ENCODE results near the gene CYB5R4. TPM values are rescaled to one million over a fixed set of nuclear protein-coding genes. Genes with fewer than 3 reads are reported as not detected.

Gene CYB5R4, protein sequence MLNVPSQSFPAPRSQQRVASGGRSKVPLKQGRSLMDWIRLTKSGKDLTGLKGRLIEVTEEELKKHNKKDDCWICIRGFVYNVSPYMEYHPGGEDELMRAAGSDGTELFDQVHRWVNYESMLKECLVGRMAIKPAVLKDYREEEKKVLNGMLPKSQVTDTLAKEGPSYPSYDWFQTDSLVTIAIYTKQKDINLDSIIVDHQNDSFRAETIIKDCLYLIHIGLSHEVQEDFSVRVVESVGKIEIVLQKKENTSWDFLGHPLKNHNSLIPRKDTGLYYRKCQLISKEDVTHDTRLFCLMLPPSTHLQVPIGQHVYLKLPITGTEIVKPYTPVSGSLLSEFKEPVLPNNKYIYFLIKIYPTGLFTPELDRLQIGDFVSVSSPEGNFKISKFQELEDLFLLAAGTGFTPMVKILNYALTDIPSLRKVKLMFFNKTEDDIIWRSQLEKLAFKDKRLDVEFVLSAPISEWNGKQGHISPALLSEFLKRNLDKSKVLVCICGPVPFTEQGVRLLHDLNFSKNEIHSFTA
- 10 to 100 TPM; 15.3 to 15.8 TPM for total RNA-seq
- long read RNA-seq, full-length matches to known transcripts: 19 of 20 reads
- long read RNA-seq, partial matches to known transcripts: 0 of 20 reads
- long read RNA-seq, other reads (novel, unspliced or antisense): 1 of 20 reads

DNA sequence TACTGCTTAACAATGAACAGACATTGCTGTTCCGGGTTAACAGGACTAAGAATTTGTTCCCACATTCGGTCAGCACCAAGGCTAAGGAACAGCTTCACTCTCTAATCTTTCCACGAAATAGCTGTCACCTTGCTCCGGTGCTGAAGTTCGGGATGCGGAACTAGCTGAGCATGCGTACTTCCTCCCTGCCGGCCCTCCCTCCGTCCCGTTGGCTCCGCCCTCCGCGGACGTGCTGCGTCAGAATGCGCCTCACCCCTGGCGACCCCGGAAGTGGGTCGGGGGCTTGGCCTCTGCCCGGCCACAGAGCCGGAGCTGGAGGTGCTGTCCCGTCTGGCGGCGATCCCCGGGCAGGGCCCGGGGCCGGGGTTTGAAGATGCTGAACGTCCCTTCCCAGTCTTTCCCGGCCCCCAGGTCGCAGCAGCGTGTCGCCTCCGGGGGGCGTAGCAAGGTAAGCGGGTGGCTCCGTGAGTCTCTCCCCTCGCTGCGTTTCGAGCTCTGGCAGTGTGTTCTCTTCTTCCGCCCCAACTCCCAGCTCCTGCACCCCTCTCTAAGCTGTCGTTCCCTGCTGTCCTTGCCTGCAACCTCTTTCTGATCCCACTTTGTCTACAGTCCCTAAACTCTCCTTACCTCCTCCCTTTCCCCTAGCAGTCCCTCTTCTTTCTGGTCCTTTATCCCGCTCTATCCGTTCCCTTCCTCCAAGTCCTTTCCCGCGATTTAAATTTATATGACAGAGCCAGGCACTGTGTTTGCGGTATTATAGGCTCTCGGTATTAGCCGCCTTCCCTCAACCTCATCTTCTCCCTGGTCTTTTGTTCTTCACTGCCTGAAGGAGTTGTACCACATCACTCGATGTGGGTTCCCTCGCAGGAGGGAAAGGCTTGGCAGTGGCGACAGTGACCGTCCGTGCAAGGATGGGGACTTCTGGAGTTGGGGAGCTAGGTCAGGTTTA lies at the start of gene CYB5R4:
Gene CYB5R4 (plus strand): TSS at position 280 of the 949 bp plus-strand sequence. CDS start 94 bp downstream, at position 374.
- DNase-seq (peak; percentile 96), ATAC-seq (peak; percentile 100)
- intact Hi-C loops (cut with DNase I): no loop called here

DNA sequence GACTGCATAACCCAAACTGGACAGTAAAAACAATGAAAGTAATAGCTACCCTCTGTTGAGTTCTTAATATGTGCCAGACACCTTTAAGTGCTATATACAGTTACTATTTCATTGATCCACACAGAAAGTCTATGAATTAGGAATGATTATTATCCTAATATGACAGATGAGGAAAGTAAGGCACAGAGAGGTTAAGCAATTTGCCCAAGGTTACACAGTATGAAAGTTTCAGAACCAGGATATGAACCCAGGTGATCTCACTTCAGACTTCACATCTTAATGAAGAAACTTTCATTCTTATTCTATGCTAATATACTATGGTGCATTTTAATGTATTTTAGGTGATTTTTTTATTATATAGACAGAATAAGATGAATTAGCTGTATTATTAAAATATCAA lies 46.9 kb upstream of the CYB5R4 start:
- intact Hi-C loops (cut with DNase I): no loop called here
- ATAC-seq (no peak), DNase-seq (no peak)

DNA sequence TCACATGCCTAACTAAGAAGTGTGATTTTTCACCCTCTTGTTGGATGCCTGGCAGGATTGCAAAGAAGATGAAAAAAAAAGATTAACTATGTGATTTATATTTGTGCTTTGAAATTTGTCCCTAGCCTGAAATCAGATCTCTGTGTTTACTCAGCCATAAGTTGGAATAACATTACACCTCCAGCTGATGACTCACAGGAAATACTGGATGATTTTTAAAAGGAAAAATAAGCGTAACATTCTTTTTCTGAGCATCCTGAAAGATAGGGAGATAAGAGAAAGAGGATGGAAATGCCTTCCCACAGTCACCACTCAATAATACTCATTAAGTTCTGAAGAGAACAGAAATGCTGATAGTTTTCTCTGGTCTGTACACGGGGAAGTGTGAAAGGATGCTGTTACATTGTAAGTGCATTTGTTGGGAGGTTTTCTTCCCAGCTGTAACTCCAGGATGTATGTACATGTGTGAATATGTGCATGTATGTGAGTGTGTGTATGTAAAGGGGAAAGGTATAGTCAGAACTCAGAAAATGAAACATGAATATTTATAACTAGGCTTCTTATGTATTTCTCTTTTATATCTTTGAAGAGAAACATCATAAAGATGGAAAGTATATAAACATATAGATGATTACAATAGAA lies 43.7 kb upstream of the CYB5R4 start:
- ATAC-seq (no peak), DNase-seq (no peak)
- intact Hi-C loops (cut with DNase I): no loop called here

DNA sequence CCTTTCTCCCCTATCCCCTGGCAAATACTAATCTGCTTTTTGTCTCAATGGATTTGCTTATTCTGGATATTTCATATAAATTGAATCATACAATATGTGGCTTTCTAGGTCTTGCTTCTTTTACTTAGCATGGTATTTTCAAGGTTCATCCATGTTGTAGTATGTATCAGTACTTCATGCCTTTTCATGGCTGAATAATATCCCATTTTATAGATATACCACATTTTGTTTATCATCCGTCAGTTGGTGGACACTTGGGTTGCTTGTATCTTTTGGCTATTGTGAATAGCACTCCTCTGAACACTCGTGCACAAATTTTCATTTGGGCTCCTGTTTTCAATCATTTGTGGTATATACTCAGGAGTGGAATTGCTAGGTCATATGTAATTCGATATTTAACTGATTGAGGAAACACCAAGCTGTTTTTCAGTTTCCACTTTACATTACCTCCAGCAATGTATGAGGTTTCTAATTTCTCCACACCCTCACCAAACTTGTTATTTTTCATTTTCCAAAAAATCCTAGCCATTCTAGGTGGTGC lies 36.8 kb upstream of the CYB5R4 start:
- intact Hi-C loops (cut with DNase I): no loop called here
- no peak for ATAC-seq
- no peak for DNase-seq

DNA sequence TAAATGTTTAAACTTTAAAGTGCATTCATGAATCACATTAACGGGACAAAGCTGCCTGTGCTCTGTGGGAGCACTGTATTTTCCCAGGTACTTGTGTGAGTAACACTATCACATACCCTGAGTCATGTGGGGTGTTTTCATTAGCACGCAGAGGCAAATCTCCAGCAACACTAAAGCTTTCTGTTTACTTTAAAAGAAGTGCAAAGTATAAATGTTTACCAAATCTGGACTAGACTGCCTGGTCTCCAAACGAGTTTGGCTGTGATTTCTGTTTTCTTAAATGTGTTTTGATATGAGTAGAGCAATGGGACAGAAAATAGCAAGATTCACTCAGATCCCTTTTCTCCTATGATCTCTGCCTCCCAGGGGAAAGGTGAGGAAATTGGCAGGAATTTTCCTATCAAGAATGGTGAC lies 35.1 kb upstream of the CYB5R4 start:
- DNase-seq: no peak
- ATAC-seq: peak in 1 of 2 donors; percentile 26
- intact Hi-C loops (cut with DNase I): no loop called here

DNA sequence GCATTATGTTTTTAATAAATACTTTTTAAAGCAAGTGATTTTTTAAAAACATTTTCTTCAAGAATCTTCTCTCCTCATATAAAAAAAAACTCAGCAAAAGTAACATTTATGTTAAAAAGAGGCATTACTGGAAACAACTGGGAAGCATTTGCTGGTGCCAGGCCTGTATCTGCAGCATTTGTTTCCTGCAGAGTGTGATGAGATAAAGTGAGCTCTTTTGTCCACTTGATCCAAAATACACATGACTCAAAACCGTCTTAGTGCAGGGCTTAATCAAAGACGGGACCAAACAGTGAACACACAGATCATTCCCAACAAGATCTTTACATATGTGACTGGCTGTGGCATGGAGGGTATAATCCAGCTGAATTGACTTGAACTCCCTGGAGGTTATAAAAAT lies 34.7 kb upstream of the CYB5R4 start:
- ATAC-seq: no peak
- DNase-seq: no peak
- intact Hi-C loops (cut with DNase I): no loop called here

DNA sequence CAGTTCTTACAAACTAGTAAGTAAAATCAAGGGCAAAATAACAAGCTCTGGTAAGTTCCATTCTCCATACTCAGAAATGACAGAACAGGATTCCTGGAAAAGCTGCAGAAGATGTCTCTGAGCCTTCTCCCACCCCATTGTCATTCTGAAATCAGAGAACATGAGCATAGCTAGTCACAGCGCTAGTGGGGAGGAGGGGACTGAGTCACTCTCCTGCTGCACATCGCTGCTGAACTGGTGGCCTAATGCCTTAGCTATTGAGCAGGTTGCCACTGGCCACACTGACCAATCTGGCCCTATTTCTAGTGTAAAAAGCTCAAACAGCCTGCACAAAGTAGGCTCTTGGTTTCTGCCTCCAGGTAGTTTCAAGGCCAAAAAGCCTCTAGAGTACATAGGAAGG lies 32.4 kb upstream of the CYB5R4 start:
- ATAC-seq (no peak), DNase-seq (no peak)
- intact Hi-C loops (cut with DNase I): no loop called here

DNA sequence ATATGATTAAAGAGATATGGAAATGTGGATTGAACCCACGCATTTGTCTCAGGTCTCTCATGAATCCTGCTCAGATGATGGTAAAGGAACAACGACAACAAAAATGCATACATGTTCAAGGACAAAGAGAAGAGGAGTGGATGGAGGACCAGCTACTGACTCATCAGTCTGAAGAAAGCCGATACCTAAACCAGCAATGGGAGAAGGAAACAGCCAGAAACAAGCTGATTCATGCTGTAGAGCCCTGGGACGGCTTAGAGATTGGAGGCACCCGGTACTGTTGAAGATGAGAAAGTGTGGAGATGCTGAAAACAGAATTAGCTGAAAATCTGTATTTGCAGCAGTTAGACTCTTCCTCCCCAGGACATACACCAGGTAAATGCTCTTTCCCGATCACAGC lies 20.8 kb upstream of the CYB5R4 start:
- ATAC-seq: no peak
- intact Hi-C loops (cut with DNase I): no loop called here
- no peak for DNase-seq

DNA sequence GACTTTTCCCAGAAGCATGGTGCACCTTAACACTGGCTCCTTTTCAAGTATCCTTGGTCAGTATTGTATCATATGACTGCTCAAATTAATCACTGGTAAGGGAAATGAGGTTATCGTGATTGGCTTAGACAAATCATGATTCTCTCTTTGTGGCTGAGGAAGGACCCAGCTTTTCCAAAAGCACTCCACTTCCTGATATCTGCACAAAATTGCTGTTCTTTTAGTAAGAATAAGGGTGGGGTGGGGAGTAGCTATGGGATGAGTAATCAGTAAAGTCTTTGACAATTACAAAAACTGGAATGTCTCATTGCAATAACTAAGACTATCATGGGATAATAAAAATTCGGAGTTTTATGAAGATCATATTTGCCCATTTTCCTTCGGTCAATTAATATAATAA lies 15.3 kb upstream of the CYB5R4 start:
- no peak for ATAC-seq
- intact Hi-C loops (cut with DNase I): no loop called here

DNA sequence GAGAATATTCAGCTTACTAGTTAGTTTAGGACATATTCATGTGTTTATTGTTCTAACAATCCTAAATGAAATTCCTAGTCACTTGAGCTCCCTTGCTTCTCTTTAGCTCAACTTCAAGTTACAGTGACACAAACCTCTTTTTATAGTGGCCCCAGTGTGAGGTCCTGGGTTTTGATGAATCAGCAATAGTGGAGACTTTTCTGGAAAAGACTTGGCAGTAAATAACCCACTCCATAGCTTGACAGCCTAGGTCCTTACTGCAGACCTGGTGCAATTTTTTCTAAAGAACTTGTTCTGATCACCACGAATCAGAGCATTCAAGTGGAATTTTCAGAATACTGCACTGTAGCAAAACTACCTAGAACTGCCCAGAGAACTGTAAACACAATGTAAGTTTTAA lies 13.2 kb upstream of the CYB5R4 start:
- DNase-seq: no peak
- intact Hi-C loops (cut with DNase I): no loop called here
- ATAC-seq: no peak

More for the DNA sequence above, 15.3 kb upstream of the CYB5R4 start:
- no peak for DNase-seq

DNA sequence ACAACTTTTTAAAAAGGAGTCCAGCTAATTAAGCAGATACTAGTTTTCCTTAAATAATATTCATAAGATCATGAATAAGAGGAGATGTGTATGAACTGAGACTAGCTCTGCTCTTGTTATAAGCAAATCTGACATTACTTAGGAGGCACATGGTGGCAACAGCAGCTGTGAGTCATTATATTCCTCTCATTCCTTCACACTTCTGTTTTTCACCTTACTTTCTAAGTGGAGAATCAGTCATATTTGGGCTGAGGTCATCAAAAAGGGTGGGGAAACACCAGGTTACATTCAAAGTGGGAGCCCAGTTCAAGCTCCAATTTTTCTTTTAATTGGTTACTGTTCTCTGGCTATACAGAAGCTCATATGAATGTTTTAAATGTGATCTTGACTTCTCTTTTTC lies 12.3 kb upstream of the CYB5R4 start:
- intact Hi-C loops (cut with DNase I): no loop called here
- no peak for ATAC-seq
- no peak for DNase-seq

DNA sequence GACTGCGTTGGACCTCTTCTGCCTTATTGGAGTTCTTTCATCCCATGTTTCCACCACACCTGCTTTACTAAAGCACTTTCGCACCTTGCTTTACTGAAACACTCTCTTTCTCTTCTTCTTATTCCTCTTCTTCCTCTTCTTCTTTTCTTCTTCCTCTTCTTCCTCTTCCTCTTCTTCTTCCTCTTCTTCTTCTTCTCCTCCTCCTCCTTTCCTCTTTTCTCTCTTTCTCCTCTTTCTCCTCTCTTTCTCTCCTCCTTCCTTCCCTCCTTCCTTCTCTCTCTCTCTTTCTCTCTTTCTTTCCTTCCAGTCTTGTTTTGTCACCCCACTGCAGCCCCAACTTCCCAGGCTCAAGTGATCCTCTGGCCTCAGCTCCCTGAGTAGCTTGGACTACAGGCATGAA lies 10.4 kb upstream of the CYB5R4 start:
- DNase-seq: no peak
- intact Hi-C loops (cut with DNase I): no loop called here
- ATAC-seq: no peak

DNA sequence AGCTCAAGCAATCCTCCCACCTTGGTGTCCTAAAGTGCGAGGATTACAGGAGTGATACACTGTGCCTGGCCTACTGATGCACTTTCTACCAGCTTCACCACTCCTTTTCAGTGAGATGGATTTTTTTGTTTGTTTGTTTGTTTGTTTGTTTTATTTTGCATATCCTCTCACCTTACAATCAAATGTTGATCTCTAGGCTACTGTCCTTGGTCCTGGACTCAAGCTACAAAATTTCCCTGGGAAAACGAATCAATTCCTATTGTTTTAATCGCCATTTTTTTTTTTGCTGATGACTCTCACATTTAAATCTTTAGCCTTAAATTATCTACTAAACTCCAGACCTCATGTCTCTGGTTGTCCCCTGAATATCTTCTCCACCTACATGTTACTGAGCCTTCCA lies 9.9 kb upstream of the CYB5R4 start:
- intact Hi-C loops (cut with DNase I): no loop called here
- DNase-seq (no peak), ATAC-seq (no peak)

DNA sequence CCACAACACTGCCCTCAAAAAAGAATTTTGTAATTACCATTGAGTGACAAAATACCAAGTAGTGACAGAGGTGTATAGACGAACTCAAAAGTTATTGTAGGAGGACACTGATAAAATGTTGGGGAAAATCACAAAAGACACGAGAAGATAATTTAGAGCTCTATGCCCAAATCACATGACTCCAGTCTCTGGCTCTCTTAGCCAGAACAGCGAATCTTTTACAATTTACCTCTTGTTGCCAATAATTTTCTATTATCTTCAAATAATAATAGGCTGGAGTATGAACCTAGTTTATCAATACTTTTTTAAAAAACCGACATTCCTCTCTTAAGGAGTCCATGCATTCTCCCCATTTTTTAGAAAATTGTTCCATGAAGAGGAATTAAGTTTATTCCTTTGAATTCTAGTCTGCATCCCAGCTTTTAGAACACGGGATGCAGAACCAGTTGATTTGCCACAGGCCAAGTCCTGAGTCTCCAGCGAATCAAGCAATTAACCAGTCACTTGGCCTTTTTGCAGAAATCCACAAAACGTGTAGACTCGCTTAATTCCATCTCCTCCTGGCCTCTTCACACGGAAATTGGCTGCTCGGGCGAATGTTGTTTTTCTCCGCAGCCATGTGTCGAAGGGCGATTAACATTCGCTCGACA lies 6.8 kb upstream of the CYB5R4 start:
- ATAC-seq (no peak), DNase-seq (no peak)
- intact Hi-C loops (cut with DNase I): no loop called here

DNA sequence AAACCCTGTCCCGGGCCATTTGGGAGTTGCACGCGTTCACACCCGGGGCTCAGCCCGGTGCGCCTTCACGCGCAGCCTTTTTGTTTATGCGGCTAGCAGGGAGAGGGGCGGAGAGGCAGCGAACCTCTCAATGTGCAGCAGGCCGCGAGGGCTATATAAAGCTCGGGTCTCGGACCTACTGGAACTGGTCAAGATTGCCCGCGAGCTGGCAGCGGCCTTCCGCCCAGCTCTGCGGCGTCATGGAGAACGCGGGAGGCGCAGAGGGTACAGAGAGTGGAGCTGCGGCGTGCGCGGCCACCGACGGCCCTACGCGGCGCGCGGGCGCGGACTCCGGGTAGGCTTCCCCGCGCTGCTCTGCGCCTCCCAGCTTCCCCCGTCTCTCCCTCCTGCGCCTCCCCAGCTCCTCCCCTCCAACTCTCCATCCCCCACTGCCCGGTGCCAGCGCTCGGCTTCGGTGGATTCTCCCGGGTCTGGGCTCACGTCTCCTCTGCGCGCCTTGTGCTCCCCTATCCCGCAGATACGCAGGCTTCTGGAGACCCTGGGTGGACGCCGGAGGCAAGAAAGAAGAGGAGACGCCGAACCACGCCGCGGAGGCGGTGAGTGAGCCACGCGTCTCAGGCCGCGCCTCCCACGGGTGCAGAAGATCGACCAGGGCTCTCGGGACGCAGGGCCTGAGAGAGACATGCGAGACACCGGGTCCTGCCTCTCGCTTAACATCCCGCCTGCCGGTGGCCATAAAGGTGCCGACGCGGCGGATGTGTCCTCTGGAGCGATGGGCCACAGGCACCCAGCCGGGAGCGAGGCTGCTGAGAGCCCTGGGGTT lies 6.1 kb upstream of the CYB5R4 start, which contains the start of gene RIPPLY2:
Gene RIPPLY2 (plus strand): TSS at position 183 of the 823 bp plus-strand sequence. CDS start 57 bp downstream, at position 240.
- peak; percentile 29 for DNase-seq
- intact Hi-C loops (cut with DNase I): no loop called here
- peak; percentile 85 to 91 for ATAC-seq

DNA sequence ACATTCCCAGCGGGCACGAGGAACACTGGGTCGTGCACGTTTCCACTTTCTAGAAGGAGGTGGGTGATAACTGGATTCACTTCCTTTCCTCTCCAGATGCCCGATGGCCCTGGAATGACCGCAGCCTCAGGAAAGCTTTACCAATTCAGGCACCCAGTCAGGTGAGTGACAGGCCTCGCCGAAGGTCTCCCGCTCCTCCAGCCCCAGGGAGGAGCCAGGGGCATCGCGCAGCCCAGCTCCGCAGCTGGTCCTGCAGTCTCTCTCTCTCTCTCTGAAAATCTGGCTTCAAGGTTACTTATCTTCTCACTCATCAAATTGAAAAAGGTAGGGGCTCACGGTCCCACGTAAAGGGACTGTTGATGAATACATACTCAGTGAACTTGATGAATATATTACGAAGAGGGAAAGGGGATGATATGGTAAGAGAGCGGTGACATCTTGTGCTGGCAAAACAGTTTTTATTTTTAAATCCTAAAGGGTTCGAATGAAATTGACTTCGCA lies 5.4 kb upstream of the CYB5R4 start:
- ATAC-seq (no peak), DNase-seq (no peak)
- intact Hi-C loops (cut with DNase I): no loop called here

DNA sequence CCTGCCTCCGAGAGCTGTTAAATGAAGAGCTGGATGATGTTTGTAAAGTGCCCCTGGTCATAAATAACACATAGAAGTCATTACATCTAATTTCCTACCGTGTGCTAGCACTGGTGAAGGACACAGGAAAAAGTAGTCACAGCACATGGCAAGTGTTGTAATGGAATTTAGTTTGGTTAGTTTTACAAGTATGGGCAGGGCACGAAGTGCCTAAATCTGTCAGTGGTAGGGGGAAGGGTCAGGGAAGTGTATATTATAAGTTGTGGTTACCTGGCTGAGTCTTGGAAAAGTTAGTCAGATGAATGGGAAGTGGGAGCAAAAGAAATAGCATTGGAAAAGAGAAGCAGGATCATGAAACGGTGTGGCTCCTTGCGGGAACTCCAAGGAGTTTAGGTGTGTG lies 4.7 kb upstream of the CYB5R4 start:
- DNase-seq (no peak), ATAC-seq (no peak)
- intact Hi-C loops (cut with DNase I): no loop called here
